Myocyte (in vitro differentiated cells): Measurements from ENCODE around the gene CLCN4. TPM values are rescaled to one million over a fixed set of nuclear protein-coding genes. Genes with fewer than 3 reads are reported as not detected.

Source experiments
- DNase-seq: peaks from one replicate; pipeline ENCODE4 v3.0.0-alpha.2; 2012; ENCODE audit warnings: low read depth
- total RNA-seq: library from RNA; depleted of rRNA; stranded (reverse); fragments of >200 nt; gene quantifications from 2 replicates; pipeline ENCODE4 v1.2.3, GENCODE V29; 2014

Gene CLCN4
- total RNA-seq, 1 donor from 2014 or later = 19.1 TPM

DNA sequence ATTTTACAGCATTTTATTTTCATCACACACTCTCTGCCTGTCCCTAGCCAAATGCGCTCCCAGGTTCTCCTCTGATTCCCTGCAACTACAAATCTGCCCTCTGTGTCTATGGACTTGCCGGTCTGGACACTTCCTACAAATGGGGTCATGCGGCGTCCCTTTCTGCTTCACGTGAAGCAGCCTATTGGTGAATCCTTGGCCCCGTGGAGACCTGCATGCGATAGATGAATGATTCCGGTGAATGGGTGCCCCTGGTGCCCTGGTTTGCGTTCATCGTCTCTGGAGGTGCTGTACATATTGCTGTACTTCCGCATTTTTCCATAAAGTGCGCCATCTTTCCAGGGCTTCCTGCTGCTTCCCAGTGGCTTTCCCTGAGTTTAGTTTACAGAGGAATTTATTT is 27.5 kb upstream of the CLCN4 start:
- no peak for DNase-seq

DNA sequence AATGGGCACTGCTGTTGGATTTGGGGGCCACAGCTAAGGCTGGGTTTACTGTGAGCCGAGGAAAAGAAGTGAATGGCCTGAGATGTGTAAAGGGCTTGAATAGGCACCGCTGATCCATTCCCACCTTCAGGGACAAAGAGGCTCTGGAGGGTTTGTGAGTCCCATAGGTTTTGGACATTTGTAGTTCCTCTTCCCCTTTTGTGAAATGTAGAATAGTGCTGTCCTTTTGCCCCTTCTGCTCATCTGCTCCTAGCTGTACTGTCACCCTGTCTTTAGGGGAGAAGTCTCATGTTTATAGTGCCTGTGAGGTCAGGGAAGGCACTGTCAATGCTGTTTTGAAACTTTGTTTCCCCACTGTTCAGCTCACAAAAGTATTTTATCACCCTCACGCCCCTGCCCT is 26.4 kb upstream of the CLCN4 start:
- no peak for DNase-seq

DNA sequence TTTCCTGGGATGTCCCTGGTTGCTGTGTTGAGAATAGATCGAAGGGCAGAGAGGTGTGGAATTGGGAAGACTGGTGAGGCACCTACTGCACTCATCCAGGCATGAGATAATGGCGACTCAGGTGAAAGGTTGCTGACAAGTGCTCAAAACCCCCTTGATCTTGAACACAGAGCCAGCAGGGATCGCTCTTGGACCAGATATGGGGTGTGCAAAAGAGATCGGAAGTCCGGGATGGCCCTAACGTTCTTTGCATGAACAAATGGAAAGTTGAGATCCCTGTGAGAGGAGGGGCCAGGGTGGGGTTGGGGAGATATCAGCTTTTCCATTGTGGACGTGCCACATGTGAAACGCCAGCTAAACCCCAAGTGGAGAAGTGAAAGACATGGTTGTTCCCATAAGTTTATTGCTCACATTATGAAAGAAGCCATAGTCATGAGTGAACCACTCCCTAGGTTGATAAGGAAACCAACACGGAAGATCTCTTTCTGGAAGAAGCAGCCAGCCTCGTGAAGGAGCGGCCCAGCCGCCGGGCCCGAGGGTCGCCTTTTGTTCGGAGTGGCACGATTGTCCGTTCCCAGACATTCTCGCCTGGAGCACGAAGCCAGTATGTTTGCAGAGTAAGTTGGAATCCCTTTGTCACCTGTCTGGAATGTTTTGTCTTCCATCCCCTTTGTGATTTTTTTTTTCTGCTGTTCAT is 22.6 kb upstream of the CLCN4 start:
- DNase-seq = no peak

DNA sequence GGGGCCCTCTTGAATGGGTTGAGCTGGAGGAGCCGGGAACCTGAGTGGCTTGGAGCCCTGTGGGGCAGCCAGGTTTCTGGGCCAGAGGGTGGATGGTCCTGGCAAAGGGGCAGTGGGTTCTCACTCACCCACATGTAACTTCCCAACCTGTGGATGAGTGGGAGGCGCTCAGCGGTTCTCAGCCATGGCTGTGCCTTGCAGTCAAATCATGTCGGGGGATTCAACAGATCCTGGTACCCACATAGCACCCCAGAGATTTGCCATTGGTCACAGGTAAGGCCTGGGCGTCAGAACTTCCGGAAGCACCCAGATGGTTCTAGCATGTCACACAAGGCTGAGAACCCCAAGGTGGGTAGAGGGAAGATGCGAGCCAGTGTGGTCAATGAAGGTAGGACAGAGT is 21.9 kb upstream of the CLCN4 start:
- DNase-seq = no peak

DNA sequence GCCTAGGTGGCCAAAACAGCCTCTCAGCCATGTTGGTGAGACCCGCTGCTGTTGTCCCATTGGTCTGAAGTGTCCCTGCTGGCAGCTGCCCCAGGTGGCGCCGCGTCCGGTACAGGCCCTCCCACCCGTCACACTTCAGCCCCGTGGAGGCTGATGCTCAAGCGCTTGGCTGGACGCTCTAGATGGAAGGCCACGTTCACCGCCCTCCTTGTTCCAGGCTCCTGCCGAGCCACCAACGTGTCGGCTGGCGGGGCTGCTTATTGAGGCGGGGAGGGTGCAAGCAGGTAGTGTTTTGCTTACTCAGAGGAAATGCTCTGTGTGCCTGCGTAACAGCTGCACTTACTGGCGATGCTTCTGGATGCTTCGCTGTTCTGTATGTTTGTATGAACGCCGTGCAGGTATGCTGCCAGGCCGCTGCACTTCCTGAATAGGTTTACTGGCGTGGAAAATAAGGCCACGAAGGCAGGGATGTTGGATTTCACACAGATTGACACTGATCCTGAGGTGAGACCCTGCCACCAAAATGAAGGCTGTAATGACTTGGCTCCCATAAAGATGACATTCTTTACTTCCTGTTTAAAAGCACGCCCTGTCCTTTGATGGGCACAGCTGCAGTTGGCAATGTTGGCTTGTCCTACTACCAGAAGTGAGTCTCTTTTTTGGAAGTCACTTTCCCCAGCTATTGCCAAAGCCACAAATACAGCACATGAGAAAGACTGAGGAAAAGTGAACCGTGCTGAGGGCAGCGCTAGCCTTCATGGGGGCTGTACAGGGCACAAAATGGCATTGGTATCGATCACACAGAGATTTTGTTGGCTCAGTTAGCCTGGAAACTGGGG is 21.0 kb upstream of the CLCN4 start:
- peak; percentile 13 for DNase-seq

DNA sequence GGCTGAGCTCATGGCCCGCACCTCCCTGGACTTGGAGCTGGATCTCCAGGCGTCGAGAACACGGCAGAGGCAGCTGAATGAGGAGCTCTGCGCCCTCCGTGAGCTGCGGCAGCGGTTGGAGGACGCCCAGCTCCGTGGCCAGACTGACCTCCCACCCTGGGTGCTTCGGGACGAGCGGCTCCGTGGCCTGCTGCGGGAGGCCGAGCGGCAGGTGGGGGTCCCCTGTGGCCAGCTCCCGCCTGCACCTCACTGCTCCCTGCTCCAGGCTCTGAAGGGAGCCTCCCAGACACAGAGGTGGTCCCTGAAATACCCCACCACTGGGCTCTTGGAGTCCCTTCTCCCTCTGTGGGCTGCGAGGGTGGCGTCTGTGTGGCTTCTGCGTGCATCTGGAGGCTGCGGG is 18.0 kb upstream of the CLCN4 start:
- no peak for DNase-seq

DNA sequence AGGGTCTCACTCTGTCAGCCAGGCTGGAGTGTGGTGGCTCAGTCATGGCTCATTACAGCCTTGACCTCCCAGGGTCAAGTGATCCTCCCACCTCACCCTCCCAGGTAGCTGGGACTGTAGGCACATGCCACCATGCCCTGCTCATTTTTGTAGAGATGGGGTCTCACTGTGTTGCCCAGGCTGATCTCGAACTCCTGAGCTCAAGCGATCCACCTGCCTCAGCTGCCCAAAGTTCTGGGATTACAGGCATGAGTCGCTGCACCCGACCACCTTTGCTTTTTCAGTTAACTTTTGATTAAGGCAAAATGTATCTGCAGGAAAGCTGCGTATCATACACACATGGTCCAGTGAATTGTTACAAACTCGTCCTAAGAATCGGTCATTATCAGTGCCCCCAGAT is 16.5 kb upstream of the CLCN4 start:
- no peak for DNase-seq

DNA sequence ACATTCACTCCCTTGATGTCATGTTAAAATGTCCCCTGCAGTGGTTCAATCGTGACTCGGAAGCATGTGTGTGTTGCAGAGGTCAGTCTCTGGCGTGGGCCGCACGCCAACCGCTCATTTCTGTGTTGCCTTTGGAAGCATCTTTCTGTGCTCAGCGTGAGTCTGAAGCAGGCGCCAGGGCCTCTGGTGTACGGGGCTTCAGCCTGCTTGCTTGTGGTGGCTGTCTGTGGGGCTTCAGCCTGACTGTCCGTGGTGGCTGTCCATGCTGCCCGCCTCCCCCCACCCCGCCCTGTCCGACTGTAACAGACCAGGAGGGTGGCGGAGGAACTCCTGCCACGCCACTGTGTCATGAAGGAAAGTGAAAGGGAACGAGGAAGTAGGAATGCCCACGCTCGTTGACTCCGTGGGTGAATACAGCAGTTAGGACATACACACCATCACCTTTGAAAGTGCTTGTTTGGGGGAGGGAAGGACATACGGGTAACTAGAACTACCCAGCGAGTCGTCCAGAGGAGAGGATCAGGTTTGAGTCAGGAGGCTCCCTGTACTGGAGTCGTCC is 14.7 kb upstream of the CLCN4 start:
- no peak for DNase-seq

DNA sequence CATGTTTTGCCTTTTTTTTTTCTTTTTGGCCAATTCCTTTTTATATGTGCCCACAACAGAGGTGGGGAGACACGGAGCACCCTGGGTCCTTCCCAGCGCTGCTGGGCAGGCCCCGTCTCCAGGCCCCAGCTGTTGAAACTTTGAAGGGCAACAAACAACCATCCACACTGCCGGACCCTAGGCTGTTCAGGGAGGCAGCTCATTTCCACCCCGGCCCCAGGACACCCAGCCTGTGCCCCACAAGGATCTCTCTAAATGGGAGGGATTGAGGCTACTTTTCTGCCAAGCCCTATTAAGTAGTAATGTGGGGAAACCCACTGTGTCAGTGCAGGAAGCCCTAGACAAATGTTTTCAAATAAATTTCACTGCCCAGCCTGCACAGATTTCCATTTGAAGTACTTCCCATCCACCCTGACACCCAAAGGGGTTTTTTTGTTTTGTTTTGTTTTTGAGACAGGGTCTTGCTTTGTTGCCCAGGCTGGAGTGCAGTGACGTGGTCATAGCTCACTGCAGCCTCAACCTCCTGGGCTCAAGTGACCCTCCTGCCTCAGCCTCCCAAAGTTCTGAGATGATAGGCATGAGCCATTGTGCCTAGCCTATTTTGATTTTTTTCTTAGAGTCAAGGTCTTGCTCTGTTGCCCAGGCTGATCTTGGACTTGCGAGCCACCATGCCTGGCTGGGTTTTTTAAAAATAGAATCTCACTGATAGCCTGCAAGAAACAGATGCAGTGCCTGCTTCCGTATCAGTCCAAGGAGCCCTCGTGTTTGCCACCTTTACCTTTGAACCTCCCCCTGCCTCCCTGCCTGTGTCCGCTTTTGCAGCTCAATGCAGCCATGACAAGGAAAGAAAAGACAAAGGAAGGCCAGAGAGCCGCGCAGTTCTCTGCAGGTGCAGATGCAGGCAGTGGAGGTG is 13.4 kb upstream of the CLCN4 start:
- no peak for DNase-seq

DNA sequence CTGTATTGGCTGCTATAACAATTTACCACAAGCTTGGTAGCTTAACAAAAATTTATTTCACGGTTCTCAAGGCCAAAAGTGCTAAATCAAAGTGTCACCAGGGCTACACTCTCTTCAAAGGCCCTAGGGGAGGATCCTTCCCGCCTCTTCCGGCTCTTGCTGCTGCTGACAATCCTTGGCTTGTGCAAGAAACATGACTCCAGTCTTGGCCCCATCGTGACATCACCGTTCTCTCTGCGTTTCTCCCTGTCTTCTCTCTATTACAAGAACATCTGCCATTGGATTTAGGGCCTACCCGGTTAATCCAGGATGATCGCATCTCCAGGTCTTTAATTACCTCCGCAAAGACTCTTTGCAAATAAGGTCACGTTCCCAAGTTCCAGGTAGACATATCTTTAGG is 10.4 kb upstream of the CLCN4 start:
- no peak for DNase-seq

DNA sequence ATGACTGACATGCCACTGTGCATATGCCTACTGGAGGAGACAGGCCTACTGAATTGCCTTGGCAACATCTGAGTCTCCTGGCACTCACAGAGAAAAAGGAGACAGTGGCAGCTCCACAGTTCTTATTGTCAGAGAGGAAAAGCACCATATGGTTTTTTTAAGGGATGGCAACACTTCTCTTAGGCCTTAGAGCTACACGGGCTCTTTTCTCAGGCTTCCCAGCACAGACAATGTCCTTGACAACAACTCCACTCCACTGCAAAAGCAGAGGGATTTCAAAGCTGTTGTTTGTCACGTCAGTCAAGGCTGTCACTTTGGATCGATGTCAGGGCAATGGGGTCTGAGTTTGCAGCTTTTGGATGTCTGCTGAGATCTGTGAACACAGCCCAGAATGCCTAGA is 4.7 kb upstream of the CLCN4 start:
- DNase-seq = no peak

DNA sequence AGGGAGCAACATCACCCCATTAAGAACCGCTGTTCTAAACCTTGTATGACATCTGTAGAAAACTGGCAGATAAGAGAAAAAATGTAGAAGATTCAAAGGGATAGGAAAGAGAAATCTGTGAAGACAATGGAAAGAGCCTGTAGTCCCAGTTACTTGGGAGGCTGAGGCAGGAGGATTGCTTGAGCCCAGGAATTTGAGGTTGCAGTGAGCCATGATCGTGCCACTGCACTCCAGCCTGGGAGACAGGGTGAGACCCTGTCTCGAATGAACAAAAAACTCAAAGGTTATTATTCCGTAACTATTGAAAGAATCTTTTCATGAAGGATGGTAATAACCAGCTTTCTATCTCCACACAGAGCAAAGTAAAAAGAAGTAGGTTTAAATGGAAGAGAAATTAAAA is 1.6 kb upstream of the CLCN4 start:
- DNase-seq = no peak

DNA sequence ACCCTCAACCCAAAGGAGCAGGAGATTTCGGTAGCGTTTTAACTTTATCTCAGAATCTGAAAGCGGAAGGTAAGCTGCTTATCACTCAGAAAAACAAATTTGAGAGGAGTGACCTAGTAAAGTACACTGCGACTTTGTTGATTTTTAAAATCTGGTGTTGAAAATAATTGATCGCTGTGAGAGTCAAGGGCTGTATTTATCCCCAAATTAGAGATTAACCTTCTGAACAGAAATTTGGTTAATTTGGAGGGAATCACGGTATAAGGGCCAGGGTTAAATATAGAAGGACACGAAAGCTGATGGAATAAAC is 212 bp downstream of the CLCN4 start:
- no peak for DNase-seq

DNA sequence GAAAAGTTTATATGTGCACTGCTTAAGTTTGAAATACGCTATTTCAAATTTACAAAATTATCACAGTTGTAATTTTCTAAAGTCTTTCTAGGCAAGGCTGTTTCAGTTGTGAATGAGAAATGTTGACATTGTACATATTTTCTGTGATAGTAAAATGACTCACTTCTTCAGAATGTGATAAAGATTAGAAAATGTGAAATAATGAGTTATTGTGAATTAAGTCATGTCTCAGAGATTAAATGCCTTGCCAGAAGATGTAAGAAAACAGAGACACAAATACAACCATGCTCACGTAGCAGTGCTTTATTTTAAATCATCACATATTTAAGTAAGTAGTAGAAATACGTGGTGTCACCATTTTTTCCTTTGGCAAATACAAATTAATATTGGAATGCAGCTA is 768 bp downstream of the CLCN4 start:
- no peak for DNase-seq

DNA sequence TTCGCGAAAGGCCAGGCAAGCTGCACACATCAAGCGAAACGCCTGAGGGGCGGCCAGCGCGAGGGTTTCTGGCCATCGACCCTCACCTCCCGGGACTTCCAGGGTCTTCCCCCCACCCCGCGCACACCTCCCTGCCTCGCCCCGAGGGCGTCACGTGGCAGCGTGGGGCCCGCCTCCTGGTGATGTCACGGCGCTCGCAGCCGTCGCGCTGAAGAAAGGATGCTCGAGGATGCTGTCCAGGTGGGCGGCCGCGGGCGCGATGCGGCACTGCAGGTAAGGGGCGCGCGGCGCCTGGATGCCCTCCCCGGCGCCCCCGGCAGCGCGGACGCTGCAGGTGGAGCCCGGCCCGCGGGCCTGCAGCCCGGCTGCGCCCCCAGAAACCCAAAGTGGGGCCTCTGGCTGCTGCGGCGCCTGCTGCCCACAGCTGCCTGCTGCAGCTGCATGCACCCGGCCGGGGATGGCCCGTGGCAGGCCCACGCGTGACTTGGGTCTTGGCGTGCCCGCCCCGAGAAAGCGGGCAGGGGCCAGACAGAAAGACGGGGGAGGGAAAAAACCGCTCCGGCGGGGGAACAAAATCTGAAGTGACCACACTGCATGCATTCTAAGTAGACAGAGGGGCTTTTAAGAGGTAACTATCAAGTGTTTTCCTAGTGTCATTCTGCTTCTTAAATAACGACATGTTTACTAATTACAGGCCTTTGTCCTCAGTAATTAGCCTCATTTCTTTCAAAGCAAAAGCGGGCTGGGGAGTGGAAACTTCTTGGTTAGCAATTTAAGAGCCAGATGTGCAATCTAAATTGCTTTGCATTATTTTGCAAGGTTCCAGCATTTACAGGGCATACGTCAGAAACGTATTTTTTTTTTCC is 1.7 kb downstream of the CLCN4 start:
- no peak for DNase-seq

DNA sequence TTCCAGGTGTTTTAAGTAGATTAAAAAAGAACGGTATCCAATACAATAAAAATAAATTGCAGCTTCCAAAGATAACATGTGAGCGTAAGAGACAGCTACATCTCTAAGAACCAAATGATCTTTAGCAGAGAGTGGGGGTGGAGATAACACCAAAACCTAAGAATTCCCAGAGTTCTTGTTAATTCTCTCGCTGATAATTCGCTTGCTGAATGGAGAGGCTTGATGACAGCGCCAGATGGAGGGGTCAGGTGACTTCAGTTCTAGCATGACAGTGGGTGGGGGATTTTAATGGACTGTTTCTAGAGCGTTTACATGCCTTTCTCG is 2.3 kb downstream of the CLCN4 start:
- DNase-seq = no peak

DNA sequence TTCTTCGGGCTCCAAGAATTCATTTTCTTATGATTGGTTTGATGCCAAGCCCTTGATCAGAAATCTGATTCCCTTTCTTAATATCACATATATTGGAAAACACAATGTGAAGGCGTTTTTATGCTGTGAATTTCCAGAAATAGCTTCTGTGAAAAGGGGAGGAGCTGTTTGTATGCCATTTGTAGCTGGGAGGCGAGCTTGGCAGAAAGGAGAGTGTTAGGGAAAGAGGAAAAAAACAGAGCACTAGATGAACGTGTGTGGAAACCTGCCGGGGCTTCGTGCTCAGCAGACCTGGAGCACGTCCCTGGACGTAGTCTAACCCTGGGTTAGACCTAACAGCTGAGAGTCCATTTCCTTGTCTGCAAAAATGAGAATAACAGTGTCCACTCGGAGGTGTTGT is 3.4 kb downstream of the CLCN4 start:
- no peak for DNase-seq

DNA sequence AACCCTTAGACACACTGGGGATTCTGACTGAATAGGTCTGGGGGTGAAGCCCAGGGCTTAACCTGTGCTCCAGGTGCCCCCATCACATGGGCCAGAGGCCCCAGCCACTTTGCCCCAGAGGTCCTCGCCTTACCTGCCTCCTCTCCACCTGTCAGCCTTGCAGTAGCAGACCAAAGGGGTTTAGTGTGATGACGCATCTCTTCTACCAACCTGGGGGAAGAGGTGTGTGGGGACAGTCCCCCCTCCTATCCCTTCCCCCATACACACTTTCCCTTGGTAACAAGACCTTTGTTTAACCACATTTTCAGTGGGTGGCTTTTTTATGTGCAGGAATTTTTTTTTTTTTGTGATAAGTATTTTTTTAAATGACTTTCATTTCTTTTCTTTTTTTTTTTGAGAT is 6.3 kb downstream of the CLCN4 start:
- no peak for DNase-seq

DNA sequence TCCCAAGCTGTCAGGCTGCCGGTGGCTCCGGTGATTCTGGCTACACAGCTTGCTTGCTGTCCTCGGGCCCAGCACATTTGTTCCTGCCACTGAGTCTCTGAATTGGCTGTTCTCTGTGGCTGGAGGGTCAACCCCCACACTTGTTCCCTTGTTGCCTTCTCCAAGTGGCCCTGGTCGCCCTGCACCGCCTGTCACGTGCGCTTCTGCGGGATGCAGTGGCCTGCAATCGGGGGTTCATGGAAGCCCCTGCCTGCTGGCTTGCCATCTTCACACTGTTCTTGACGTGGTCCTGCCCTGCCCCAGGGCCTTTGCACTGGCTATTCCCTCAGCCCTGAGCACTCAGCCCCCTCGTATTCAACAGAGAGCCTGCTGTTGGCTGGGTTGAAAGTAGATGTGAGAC is 8.1 kb downstream of the CLCN4 start:
- no peak for DNase-seq

DNA sequence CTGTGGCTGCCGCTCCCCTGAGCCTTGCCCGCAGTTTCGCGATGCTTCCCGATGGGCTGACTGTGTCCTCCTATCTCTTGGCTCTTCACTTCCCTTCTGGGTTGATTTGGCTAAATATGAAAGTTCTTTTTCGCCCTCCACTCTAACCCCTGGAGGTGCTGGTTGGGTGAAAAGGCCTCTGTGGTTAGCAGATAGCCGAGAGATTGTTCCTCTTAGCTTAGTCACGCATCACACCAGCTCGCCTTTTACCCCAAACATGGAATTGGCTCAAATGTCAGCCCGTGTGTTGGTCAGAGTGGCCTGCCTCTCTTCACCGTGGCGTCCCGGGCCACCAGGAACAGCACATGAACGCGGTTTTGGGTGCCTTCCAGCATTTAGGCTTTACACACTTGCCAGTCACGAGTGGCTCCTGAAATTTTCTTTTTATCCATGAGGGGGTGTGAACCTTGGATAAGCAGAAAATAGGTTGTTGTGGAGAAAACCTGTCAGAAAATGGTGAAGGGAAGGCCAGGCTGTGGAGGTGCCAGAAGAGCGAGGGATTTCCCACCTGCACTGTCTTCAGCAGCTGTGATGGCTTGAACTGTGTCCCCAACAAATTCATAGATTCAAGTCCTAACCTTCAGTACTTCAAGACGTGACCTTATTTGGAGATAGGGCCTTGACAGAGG is 8.9 kb downstream of the CLCN4 start:
- no peak for DNase-seq
